ENCODE measurements around the gene DOK6. TPM values are rescaled to one million over a fixed set of nuclear protein-coding genes. Genes with fewer than 3 reads are reported as not detected.
"Not testable (repeated sequence)": the region's sequence is repeated elsewhere in the genome, so short reads cannot be mapped to it uniquely, and the experiment has no call there.

DOK6 gene
- total and polyA plus RNA-seq, 10 donors: 0.09 to 2.0 (median 0.40) TPM

- no peaks in the 10 kb centered on the region for H3K4me1 ChIP-seq
- no peak for DNase-seq
- no peaks in the 10 kb centered on the region for H3K9me3 ChIP-seq
- H3K36me3 ChIP-seq: peaks cover 0 to 4% (median 0%) of the 10 kb centered on the region in 6 donors
- WGBS, 5 donors: 88 to 95% (median 91%) methylated on average over 2 of the region's 2 CpGs
- TF ChIP-seq POLR2A (IDR thresholded peaks at IDR 0.05): no peak
- no peak for TF ChIP-seq POLR2AphosphoS5 (IDR thresholded peaks at IDR 0.05)
- TF ChIP-seq, protein P1, sequence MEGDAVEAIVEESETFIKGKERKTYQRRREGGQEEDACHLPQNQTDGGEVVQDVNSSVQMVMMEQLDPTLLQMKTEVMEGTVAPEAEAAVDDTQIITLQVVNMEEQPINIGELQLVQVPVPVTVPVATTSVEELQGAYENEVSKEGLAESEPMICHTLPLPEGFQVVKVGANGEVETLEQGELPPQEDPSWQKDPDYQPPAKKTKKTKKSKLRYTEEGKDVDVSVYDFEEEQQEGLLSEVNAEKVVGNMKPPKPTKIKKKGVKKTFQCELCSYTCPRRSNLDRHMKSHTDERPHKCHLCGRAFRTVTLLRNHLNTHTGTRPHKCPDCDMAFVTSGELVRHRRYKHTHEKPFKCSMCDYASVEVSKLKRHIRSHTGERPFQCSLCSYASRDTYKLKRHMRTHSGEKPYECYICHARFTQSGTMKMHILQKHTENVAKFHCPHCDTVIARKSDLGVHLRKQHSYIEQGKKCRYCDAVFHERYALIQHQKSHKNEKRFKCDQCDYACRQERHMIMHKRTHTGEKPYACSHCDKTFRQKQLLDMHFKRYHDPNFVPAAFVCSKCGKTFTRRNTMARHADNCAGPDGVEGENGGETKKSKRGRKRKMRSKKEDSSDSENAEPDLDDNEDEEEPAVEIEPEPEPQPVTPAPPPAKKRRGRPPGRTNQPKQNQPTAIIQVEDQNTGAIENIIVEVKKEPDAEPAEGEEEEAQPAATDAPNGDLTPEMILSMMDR (IDR thresholded peaks at IDR 0.05 in 8 of 11, conservative IDR thresholded peaks at IDR 0.05 in 3 of 11): no peak
- H3K27ac ChIP-seq: no peak overlapping the region
- H3K4me3 ChIP-seq: no peak overlapping the region
- no peaks in the 10 kb centered on the region for H3K27me3 ChIP-seq (replicated peaks in 1 of 7)
- intact Hi-C loops (cut with DNase I; ENCODE audit: low total_unique reads): no loop called here
Observed at GRCh38 chr18:69874058-69874457, 473.4 kb downstream of the DOK6 start.

GRCh38 chr18:69876490-69876889, 475.8 kb downstream of the DOK6 start:
- Histone ChIP-seq H3K36me3 (no peaks in the 10 kb centered on the region), H3K4me3 (no peak overlapping the region), H3K4me1 (no peaks in the 10 kb centered on the region), H3K9me3 (no peaks in the 10 kb centered on the region), H3K27me3 (replicated peaks in 1 of 7) (no peaks in the 10 kb centered on the region), H3K27ac (no peak overlapping the region)
- 87 to 91% (median 89%) methylated on average over 2 to 3 of the region's 3 CpGs for WGBS, 5 donors
- no peak for DNase-seq
- TF ChIP-seq, protein P1 (IDR thresholded peaks at IDR 0.05 in 8 of 11, conservative IDR thresholded peaks at IDR 0.05 in 3 of 11): no peak
- TF ChIP-seq POLR2AphosphoS5 (IDR thresholded peaks at IDR 0.05) (no peak), POLR2A (IDR thresholded peaks at IDR 0.05) (no peak)
- intact Hi-C loops (cut with DNase I; ENCODE audit: low total_unique reads): no loop called here

GRCh38 chr18:69878213-69878933, 477.7 kb downstream of the DOK6 start:
- peaks cover 0 to 18% (median 4%) of the 10 kb centered on the region in 6 donors for H3K4me1 ChIP-seq
- WGBS, 5 donors: 72 to 80% (median 75%) methylated on average over 6 of the region's 6 CpGs
- DNase-seq: no peak
- H3K27ac ChIP-seq: no peak overlapping the region
- intact Hi-C loops (cut with DNase I; ENCODE audit: low total_unique reads): no loop called here
- TF ChIP-seq POLR2A (IDR thresholded peaks at IDR 0.05) (no peak), POLR2AphosphoS5 (IDR thresholded peaks at IDR 0.05) (no peak)
- TF ChIP-seq, protein P1 (IDR thresholded peaks at IDR 0.05 in 8 of 11, conservative IDR thresholded peaks at IDR 0.05 in 3 of 11): no peak
- no peaks in the 10 kb centered on the region for H3K36me3 ChIP-seq
- H3K27me3 ChIP-seq (replicated peaks in 1 of 7): no peaks in the 10 kb centered on the region
- H3K9me3 ChIP-seq: no peaks in the 10 kb centered on the region
- no peak overlapping the region for H3K4me3 ChIP-seq

DNA sequence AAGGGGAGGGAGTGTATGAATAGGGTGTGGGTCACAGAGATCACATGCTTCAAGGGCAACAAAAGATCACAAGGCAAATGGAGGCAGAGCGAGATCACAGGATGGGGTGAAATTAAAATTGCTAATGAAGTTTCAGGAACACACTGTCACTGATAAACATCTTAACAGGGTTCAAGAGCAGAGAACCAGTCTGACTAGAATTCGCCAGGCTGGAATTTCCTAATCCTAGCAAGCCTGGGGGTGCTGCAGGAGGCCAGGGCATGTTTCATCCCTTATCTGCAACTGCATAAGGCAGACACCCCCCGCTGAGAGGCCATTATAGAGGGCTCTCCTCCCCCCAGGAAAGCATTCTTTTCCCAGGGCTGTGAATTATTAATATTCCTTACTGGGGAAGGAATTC, 478.4 kb downstream of the DOK6 start:
- 76 to 94% (median 85%) methylated on average over 3 of the region's 3 CpGs for WGBS, 5 donors
- H3K27me3 ChIP-seq (replicated peaks in 1 of 7); H3K36me3 ChIP-seq; DNase-seq; intact Hi-C loops (cut with DNase I; ENCODE audit: low total_unique reads); H3K4me3 ChIP-seq; H3K9me3 ChIP-seq; H3K27ac ChIP-seq: not testable (repeated sequence)
- peaks cover 0 to 25% (median 4%) of the 10 kb centered on the region in 6 donors for H3K4me1 ChIP-seq

Measured in spleen (tissue), 11 donors.